Stomach smooth muscle (tissue), 2 donors: Measurements from ENCODE around the gene GTPBP4.

Experiments used
- H3K27ac ChIP-seq: one replicate; pipeline ENCODE4 v1.7.0; 2013; ENCODE audit warnings: mild to moderate bottlenecking, low read length, inconsistent platforms
- H3K27me3 ChIP-seq, 2 donors: one replicate each; pipeline ENCODE4 v1.7.0; 2013; ENCODE audit warnings: low read length in 2 of 2; ENCODE audit not compliant: insufficient read depth in 2 of 2, control insufficient read depth in 1 of 2
- H3K36me3 ChIP-seq, 2 donors: one replicate each; pipeline ENCODE4 v1.7.0; 2013; ENCODE audit warnings: low read length in 2 of 2; ENCODE audit not compliant: control insufficient read depth in 2 of 2, insufficient read depth in 2 of 2
- H3K4me1 ChIP-seq: one replicate; pipeline ENCODE4 v1.7.0; 2013; ENCODE audit warnings: low read length; ENCODE audit not compliant: control insufficient read depth, insufficient read depth
- H3K4me3 ChIP-seq, 2 donors: one replicate each; pipeline ENCODE4 v1.7.0; 2013; ENCODE audit warnings: low read length in 2 of 2
- H3K9ac ChIP-seq, 2 donors: one replicate each; pipeline ENCODE4 v1.7.0; 2013; ENCODE audit warnings: low read length in 2 of 2, mild to moderate bottlenecking in 1 of 2
- H3K9me3 ChIP-seq, 2 donors: one replicate each; pipeline ENCODE4 v1.7.0; 2013; ENCODE audit warnings: low read length in 2 of 2; ENCODE audit not compliant: control insufficient read depth in 2 of 2
- donor health status: healthy.
- donor health status: Pancreatic carcinoma.

GTPBP4 gene

DNA sequence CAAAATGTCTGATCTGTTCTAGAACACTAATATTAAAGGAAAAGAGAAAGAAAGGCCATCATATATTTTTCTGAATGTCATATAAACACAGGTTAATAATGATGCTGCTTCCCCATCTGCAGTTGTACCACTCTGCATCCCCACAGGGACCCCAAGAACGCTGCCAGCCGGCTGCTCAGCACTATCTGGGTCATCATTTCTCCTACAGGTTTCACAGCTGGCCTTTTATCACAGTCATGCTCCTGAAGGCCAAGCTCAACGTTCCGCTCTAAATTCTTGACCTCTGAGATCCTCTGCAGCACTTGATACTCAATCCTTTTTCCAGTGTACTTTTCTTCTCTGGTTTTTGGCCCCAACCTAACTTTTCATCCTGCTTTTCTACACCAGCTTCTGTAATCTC lies 55.9 kb downstream of the GTPBP4 start:
- Histone ChIP-seq H3K9ac (no peak overlapping the region), H3K27ac (no peak overlapping the region), H3K4me1 (peaks cover 12% of the 10 kb centered on the region), H3K9me3 (no peaks in the 10 kb centered on the region), H3K27me3 (no peaks in the 10 kb centered on the region), H3K36me3 (peaks cover 11 to 12% of the 10 kb centered on the region in 2 donors), H3K4me3 (no peak overlapping the region)

DNA sequence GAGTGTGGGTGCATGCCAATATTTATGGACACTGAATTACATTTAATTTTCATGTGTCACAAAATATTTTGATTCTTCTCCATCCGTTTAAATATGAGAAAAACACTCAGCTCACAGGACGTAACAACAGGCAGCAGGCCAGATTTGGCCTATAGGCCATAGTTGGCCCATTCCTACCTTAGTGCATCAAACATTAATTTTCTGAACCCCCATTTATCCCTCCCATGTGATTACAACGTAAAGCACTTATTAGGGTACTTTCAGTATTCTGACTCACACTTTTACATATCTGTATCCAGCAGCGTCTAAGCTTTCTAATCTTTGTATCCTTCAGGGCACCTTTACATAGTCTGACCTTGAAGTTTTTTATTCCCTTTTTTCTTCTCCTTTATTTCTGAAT lies 56.7 kb downstream of the GTPBP4 start:
- no peak overlapping the region for H3K9ac ChIP-seq
- H3K27ac ChIP-seq, result no peak overlapping the region

DNA sequence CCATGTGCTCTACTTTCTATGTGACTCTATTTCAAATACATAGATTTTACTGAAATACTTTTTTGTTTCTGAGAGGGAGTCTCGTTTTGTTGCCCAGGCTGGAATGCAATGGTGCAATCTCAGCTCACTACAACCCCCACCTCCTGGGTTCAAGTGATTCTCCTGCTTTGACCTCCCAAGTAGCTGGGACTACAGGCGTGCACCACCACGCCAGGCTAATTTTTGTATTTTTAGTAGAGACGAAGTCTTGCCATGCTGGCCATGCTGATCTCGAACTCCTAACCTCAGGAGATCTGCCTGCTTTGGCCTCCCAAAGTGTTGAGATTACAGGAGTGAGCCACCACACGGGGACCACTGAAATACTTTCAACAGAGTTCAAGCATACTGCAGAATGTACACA lies 57.2 kb downstream of the GTPBP4 start:
- Histone ChIP-seq H3K36me3 (peaks cover 7 to 10% of the 10 kb centered on the region in 2 donors), H3K9ac (no peak overlapping the region), H3K27me3 (no peaks in the 10 kb centered on the region), H3K4me1 (peaks cover 12% of the 10 kb centered on the region), H3K4me3 (no peak overlapping the region), H3K27ac (no peak overlapping the region), H3K9me3 (no peaks in the 10 kb centered on the region)

More for the DNA sequence above, 56.7 kb downstream of the GTPBP4 start:
- H3K27me3 ChIP-seq, result no peaks in the 10 kb centered on the region
- H3K36me3 ChIP-seq, result peaks cover 11 to 12% of the 10 kb centered on the region in 2 donors
- peaks cover 12% of the 10 kb centered on the region for H3K4me1 ChIP-seq
- no peak overlapping the region for H3K4me3 ChIP-seq
- no peaks in the 10 kb centered on the region for H3K9me3 ChIP-seq

GRCh38 chr10:1047937-1048336 lies 59.7 kb downstream of the GTPBP4 start:
- Histone ChIP-seq H3K27ac (peak overlapping the region; percentile 99), H3K9ac (peak overlapping the region; percentile 81 to 92), H3K9me3 (no peaks in the 10 kb centered on the region), H3K4me1 (peaks cover 16% of the 10 kb centered on the region), H3K4me3 (peak overlapping the region; percentile 92 to 94), H3K36me3 (peaks cover 3 to 14% of the 10 kb centered on the region in 2 donors), H3K27me3 (no peaks in the 10 kb centered on the region)

GRCh38 chr10:1048349-1048731 lies 60.1 kb downstream of the GTPBP4 start:
- peak overlapping the region; percentile 81 to 92 for H3K9ac ChIP-seq
- peak overlapping the region; percentile 92 to 94 for H3K4me3 ChIP-seq
- peaks cover 3 to 12% of the 10 kb centered on the region in 2 donors for H3K36me3 ChIP-seq
- no peaks in the 10 kb centered on the region for H3K9me3 ChIP-seq
- peak overlapping the region; percentile 99 for H3K27ac ChIP-seq
- H3K4me1 ChIP-seq, result peaks cover 16% of the 10 kb centered on the region
- no peaks in the 10 kb centered on the region for H3K27me3 ChIP-seq

- peak within 1 kb of the TSS; percentile 81 to 92 for H3K9ac ChIP-seq
- H3K27me3 ChIP-seq, result no peaks in the 10 kb centered on the region
- H3K36me3 ChIP-seq, result peaks cover 3 to 13% of the 10 kb centered on the region in 2 donors
- H3K4me3 ChIP-seq, result peak within 1 kb of the TSS; percentile 92 to 94
- H3K27ac ChIP-seq, result peak within 1 kb of the TSS; percentile 99
- H3K4me1 ChIP-seq, result peaks cover 16% of the 10 kb centered on the region
- H3K9me3 ChIP-seq, result no peaks in the 10 kb centered on the region
These were observed 60.6 kb downstream of the GTPBP4 start, which contains the start of gene IDI1 for GRCh38 chr10:1048732-1049424. Gene IDI1, minus strand, starts transcription at chr10:1049119. Its CDS starts 116 bp downstream, at chr10:1049003.

DNA sequence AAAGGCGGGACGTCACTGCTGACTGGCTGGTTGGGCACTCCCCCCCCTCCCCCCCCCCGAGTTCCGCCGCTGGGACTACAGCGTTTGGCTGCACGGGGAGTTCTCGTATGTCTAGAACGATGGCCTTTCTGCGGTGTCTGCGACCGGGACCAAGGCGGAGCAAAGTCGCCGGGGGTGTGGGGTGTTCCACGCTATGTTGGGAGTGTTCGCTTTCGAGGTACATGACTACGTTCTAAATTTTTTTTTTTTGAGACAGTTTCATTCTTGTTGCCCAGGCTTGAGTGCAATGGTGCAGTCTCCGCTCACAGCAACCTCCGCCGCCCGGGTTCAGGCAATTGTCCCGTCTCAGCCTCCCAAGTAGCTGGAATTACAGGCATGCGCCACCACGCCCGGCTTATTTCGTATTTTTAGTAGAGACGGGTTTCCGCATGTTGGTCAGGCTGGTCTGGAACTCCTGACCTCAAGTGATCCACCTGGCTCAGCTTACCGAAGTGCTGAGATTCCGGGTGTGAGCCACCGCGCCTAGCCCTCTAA lies 61.3 kb downstream of the GTPBP4 start:
- Histone ChIP-seq H3K36me3 (peaks cover 3 to 11% of the 10 kb centered on the region in 2 donors), H3K9me3 (no peaks in the 10 kb centered on the region), H3K4me3 (peak overlapping the region; percentile 92 to 94), H3K9ac (peak overlapping the region; percentile 81 to 92), H3K4me1 (peaks cover 16% of the 10 kb centered on the region), H3K27me3 (no peaks in the 10 kb centered on the region), H3K27ac (peak overlapping the region; percentile 99)

- no peaks in the 10 kb centered on the region for H3K27me3 ChIP-seq
- H3K4me3 ChIP-seq, result peak overlapping the region; percentile 92 to 94
- peaks cover 21% of the 10 kb centered on the region for H3K4me1 ChIP-seq
- peaks cover 3 to 11% of the 10 kb centered on the region in 2 donors for H3K36me3 ChIP-seq
- H3K27ac ChIP-seq, result peak overlapping the region; percentile 99
- peak overlapping the region; percentile 71 to 81 for H3K9ac ChIP-seq
- H3K9me3 ChIP-seq, result no peaks in the 10 kb centered on the region
These were observed 61.9 kb downstream of the GTPBP4 start for GRCh38 chr10:1050145-1050544.

- Histone ChIP-seq H3K36me3 (peaks cover 3 to 11% of the 10 kb centered on the region in 2 donors), H3K4me1 (peaks cover 24% of the 10 kb centered on the region), H3K27ac (no peak overlapping the region), H3K9me3 (no peaks in the 10 kb centered on the region), H3K4me3 (no peak overlapping the region), H3K9ac (no peak overlapping the region), H3K27me3 (no peaks in the 10 kb centered on the region)
These were observed 62.3 kb downstream of the GTPBP4 start for GRCh38 chr10:1050554-1050953.

DNA sequence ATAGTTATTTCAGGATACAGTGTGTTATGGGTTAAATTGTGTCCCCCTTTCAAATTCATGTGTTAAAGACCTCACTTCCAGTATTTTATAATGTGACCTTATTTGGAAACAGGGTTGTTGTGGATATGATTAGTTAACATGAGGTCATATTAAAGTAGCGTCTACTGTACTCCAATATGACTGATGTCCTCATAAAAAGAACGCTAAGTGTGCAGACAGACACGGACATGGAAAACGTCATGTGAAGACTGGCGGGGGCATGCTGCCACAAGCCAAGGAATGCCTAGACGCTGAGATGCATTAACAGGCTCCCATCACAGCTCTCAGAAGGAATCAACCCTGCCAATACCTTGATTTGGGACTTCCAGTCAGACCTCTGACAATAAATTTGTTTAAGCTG lies 66.5 kb downstream of the GTPBP4 start:
- H3K9me3 ChIP-seq, result no peaks in the 10 kb centered on the region
- H3K27me3 ChIP-seq, result no peaks in the 10 kb centered on the region
- no peak overlapping the region for H3K9ac ChIP-seq
- H3K27ac ChIP-seq, result no peak overlapping the region
- H3K36me3 ChIP-seq, result peaks cover 3 to 11% of the 10 kb centered on the region in 2 donors
- peak overlapping the region; percentile 21 to 30 for H3K4me3 ChIP-seq
- peaks cover 27% of the 10 kb centered on the region for H3K4me1 ChIP-seq
